GM18508 (cell line): ENCODE measurements around the gene ZNF736.

Experiments
- ATAC-seq: cut with Tn5 transposase; IDR thresholded peaks from one replicate; pipeline ENCODE4 v1.9.1; 2021; ENCODE audit warnings: moderate number of reproducible peaks; ENCODE audit not compliant: insufficient read depth, unreplicated experiment

ZNF736 gene

GRCh38 chr7:64400401-64400800 is 86.6 kb downstream of the ZNF736 start:
- ATAC-seq = no peak
